GM19193 (cell line): ENCODE measurements around the gene NLRP13.

ENCODE experiments used
- POLR2A ChIP-seq: IDR thresholded peaks from 4 replicates; pipeline ENCODE4 v1.6.1; 2011; ENCODE audit not compliant: insufficient read depth, insufficient read length; ENCODE audit errors: extremely low read depth

NLRP13 gene

DNA sequence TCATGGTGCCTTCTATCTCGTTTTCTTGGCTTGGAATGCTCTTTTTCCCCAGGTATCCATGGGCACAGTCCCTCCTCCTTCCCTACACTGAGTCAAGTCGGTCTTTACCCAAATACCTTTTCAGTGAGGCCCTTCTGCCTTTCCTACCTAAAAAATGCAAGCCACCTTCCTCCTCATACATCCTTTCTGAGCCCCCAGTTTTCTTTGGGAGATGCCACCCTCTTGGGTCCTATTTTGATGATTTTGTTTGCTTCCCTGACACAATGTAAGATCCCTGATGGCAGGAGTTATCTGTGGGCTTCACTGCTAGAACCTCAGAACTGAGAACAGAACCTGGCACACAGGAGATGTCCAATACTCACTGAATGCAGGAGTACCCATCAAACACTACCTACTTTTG, 22.3 kb downstream of the NLRP13 start:
- TF ChIP-seq POLR2A, result no peak

DNA sequence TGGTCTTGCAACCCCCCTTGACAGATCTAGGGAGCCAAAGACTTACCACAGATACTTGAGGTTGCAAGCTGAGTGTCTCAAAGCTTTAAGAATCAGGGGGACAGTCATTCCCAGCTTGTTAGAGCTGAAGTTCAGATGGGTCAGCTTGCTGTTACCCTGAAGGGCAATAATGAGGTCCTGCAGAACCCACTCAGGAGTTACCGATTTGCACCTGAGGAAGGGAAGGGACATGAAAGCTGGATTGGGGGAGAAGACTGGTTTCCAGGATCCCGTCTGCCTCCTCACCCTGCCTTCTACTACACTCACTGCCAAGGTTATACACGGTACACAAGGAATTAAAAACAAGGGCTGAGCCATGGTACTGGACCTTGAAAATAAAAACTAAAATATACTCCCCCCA, 24.4 kb downstream of the NLRP13 start:
- no peak for TF ChIP-seq POLR2A

DNA sequence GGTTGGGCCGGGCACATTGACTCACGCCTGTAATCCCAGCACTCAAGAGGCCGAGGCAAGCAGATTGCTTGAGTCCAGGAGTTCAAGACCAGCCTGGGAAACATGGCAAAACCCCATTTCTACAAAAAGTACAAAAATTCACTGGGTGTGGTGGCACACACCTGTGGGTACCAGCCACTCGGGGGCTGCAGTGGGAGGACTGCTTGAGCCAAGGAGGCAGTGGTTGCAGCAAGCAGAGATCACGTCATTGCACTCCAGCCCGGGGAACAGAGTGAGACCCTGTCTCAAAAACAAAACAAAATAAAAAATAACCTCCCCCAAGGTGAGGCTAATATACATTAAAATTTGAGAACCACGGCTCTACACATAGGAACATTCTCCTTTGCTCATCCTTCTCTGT, 24.9 kb downstream of the NLRP13 start:
- TF ChIP-seq POLR2A, result no peak

DNA sequence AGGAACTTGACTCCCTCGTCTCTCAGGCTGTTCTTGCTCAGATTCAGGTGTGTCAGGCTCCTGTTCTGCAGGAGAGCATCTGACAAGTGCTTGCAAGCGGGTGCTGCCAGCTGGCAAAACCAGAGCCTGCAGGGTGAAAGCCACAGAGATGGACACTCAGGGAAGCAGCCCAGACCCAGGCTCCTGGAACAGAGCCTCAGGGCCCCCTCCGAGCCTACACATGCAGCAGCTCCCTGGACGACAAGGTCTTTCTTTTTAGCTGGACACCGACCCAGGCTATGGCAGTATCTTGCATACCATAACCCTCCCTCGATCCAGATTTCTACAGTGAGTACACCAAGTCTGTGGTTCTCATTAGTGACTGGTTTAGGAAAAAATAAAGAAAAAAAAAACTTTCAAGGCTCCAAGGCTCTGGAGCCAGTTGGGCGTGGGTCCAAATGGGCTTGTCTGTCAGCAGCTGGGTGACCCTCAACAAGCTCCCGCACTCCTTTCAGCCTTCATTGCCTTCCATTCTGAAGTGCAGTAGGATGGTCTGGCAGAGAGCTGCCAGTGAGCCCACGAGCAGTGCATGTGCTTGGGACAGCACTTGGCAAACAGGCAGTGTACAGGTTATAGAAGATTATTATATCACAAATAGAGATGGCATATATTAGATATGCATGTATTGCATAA, 29.9 kb downstream of the NLRP13 start:
- TF ChIP-seq POLR2A, result no peak

DNA sequence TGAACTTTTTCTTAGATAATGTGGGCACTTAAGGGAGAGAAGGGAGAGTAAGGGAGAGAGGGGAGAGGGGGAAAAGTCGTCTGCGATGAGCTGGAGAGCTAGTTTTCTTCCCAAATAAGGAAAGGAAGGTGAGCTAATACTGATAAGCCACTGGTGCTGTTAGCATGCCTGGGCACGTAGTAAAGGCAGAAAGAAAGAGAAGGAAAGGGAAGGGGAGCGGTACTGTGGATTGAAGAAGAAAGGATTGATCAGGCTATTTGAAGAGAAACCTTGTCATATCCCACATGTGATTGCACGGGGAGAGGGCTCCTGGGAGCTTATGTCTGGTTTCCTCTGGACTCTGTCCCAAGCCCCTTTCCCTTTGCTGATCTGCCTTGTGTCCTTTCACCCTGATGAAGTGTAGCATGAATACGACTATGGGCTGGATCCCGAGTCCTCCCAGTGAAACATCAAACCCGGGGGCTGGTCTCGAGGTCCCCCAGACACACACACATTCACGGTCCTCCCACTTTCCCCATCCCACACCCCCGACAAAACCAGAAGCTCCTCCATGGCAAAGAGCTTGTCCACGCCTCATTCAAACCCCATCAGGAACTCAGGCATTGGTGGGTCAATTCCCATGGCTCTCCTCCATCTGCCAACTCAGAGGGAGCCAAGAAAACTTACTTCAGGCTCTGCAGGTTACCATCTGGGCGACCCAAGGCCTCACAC, 30.6 kb downstream of the NLRP13 start:
- no peak for TF ChIP-seq POLR2A

DNA sequence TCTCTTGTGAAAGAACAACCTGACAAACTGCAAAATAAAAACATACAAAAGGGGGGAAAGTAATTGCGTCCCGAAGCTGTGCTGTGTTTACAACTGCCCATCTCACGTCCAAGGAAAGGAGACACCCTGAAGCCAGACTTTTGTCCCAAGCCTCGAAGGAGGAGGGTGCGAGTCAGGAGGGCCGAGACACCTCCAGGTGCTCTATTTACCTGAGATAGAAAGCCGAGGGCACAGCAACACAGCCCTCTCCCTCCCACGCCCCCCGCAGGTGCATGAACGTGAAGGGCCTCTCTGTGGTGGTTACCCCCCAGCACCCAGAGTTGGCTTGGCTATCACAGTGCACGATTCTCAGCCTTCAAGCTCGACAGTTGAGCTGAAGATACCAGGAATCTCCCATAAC, 33.2 kb downstream of the NLRP13 start:
- TF ChIP-seq POLR2A, result no peak

DNA sequence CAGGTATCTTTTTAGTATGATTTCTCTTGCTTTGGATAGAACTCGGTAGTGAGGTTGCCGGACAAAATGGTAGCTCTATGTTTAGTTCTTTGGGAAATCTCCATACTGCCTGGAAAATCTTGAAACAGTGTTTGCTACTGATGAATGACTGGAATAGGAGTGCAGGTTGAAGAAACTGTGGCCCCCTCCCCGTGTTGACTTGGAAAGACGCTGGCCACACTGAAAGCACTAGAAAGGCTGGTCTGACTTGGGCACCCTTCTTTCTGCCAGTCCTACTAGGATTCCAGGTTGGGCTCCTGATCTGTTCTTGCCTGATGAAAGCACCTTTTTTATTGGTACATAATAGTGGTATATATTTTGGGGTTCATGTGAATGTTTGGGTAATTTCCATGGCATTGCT, 49.5 kb downstream of the NLRP13 start:
- TF ChIP-seq POLR2A, result no peak

DNA sequence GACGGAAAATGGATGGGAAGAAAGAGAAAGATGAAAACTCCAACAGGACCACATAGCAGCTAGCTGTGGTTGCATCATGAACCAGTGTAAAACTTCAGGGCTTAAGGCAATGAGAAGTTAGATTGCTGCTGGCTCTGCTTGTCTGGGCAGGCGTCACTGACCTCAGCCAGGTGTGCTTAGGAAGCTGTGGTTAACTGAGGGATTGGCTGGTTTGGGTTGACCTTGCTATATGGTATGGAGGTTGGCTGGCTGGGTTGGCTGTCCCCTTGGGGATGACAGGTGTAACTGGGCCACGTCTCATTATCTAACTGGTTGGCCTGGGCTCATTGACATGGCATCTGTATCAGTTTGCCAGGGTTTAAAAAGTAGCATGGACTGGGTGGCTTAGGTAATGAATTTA, 54.9 kb downstream of the NLRP13 start:
- TF ChIP-seq POLR2A, result no peak

DNA sequence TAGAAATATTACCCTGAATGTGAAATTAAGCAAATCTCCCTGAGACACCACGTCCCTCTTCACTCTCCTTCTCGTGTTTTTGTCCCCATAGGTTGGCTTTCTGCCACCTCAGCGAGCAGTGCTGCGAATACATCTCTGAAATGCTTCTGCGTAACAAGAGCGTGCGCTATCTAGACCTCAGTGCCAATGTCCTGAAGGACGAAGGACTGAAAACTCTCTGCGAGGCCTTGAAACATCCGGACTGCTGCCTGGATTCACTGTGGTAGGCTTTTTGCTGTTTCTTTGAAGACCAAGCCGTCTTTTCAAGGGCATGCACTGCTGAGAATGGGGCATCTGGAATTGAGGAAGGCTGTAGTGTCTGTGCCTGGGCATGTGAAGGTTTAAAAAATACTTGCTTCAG, 61.4 kb downstream of the NLRP13 start:
- no peak for TF ChIP-seq POLR2A

DNA sequence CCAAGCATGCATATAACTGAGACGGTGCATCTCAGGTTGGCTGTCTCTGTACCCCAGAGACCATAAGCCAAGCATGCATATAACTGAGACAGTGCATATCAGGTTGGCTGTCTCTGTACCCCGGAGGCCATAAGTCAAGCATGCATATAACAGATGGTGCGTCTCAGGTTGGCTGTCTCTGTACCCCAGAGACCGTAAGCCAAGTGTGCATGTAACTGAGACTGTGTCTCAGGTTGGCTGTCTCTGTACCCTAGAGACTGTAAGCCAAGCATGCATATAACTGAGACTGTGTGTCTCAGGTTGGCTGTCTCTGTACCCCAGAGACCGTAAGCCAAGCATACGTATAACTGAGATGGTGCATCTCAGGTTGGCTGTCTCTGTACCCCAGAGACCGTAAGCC, 65.0 kb downstream of the NLRP13 start:
- no peak for TF ChIP-seq POLR2A

DNA sequence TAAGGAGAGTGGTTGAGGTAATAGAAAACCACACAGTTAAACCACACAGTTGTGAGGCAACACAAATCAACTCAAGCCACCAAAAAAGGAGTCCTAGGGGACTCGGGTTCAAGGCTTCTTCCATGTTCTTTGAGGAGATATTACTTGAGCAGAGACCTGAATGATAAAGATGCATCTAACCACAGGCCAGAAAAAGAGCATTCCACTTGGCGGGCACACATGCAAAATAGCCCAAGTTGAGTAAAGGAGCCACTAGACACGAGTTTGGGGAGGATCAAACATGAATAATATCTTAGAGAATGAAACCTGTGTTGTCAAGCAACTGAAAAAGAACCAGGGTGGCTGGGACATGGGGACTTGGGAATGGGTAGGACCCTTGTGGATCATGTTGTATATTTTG, 65.6 kb downstream of the NLRP13 start:
- no peak for TF ChIP-seq POLR2A

DNA sequence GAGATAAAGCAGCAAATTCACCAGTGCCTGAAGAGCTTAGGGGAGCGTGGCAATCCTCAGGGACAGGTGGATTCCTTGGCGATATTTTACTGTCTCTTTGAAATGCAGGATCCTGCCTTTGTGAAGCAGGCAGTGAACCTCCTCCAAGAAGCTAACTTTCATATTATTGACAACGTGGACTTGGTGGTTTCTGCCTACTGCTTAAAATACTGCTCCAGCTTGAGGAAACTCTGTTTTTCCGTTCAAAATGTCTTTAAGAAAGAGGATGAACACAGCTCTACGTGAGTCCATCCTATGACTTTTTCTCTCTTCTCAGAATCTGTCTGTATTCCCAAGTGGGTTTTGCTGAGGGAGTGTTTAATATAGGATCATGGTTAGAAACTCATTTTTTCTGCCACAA, 73.2 kb downstream of the NLRP13 start:
- TF ChIP-seq POLR2A, result no peak

DNA sequence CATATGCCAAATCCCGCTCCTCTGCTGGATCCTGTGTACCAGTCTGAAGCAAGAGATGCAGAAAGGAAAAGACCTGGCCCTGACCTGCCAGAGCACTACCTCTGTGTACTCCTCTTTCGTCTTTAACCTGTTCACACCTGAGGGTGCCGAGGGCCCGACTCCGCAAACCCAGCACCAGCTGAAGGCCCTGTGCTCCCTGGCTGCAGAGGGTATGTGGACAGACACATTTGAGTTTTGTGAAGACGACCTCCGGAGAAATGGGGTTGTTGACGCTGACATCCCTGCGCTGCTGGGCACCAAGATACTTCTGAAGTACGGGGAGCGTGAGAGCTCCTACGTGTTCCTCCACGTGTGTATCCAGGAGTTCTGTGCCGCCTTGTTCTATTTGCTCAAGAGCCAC, 73.7 kb downstream of the NLRP13 start:
- no peak for TF ChIP-seq POLR2A

DNA sequence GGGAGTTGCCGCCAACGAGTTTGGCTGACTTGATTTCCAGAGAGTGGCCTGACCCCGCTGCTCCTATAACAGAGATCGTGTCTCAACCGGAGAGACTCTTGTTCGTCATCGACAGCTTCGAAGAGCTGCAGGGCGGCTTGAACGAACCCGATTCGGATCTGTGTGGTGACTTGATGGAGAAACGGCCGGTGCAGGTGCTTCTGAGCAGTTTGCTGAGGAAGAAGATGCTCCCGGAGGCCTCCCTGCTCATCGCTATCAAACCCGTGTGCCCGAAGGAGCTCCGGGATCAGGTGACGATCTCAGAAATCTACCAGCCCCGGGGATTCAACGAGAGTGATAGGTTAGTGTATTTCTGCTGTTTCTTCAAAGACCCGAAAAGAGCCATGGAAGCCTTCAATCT, 74.2 kb downstream of the NLRP13 start:
- no peak for TF ChIP-seq POLR2A

DNA sequence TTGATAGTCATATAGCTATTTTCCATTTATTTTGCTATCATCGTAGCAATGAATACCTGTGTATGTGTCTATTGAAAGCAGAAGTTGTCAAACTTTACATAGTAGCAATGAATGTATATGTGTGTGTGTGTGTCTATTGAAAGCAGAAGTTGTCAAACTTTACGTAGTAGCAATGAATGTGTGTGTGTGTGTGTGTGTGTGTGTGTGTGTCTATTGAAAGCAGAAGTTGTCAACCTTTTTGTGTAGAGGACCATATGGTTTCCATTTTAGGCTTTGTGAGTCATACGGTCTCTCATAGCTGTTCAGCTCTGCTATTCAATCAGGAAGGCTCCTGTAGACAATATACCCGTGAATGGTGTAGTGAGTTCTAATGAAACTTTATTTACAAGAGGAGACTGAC, 75.0 kb downstream of the NLRP13 start:
- no peak for TF ChIP-seq POLR2A

DNA sequence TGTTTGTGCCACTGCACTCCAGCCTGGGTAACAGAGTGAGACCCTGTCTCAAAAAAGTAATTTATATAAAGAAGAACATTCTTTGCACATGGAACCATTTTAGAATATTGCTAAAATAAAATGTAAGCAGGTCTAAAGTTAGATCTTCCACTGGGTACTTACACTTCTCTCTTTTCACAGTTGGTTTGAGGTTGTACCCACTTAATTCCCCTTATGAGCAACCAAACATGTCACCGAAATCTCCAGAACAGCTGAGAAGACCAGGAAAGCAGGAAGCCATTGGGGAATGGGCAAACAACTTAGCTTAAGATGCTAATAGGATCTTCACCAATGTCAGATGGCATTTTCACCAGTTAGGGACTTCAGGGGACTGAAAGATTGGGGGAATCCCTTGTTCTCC, 77.0 kb downstream of the NLRP13 start:
- TF ChIP-seq POLR2A, result no peak
